HT1080 (cell line): ENCODE measurements around the gene EPDR1. TPM values are rescaled to one million over a fixed set of nuclear protein-coding genes. Genes with fewer than 3 reads are reported as not detected.

ENCODE experiments used
- DNase-seq: peaks from one replicate; pipeline ENCODE4 v3.0.0-alpha.2; 2015; ENCODE audit warnings: low read depth
- total RNA-seq: library from RNA; depleted of rRNA; stranded (reverse); fragments of >200 nt; shearing (Covaris generic); gene quantifications from 2 replicates; pipeline ENCODE4 v1.2.3, GENCODE V29; 2014; rRNA removed

Gene EPDR1
- total RNA-seq, 1 experiment from 2014 or later = 48.6 TPM

DNA sequence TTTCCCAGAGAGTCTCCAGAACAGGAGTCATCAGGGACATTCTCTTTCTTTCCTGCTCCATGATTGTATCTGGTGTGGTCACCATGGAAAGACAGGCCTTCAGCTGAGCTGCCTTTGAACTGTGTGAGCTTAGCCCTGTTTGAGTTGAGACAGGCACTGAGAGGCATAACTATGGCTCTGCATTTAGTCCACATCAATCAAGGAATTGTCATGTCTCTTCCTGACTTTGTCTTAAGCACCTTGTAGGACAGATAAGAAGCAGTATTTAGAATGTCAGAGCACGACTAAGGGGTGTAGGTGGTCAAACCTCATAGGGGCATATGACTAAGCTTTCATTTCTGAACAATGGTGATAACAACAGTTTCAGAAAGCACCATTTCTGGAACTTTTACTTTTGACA lies 53.5 kb downstream of the EPDR1 start:
- no peak for DNase-seq

DNA sequence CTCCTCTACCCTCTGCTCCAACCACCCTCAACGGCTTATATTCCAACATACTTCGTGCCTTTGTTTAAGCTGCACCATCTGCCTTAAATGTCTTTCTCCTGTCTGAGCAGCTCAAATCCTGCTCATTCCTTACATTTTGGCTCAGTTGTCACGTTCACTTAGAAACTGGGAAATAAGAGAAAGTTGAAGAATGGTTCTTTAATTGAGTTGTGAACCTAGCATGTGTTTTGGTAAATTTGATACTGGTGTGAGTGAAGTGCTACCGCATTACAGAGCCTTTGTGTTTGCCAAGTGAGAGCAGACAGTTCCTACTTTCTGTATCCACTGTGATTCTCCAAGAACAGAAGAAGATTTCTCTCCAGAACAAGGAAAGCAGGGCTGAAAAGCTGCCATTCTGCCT lies 54.3 kb downstream of the EPDR1 start:
- DNase-seq = no peak

DNA sequence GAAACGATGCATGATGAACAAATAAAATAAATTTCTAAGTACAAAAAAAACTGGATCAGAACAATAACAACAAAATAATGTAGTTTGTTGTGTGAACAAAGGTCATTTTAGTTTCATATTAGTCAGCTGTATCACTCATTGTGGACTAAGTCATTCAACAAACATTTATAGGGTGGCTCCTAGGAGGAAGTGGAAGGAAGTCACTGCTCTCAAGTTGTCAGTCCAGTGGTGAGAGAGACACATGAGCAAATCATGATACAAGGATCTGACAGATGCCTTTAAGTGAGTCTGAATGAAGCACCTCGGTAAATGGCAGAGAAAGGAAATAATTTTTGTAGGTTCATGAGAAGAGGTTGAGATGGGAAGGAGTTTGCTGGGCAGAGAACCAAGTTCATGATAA lies 56.8 kb downstream of the EPDR1 start:
- DNase-seq = peak; percentile 21

DNA sequence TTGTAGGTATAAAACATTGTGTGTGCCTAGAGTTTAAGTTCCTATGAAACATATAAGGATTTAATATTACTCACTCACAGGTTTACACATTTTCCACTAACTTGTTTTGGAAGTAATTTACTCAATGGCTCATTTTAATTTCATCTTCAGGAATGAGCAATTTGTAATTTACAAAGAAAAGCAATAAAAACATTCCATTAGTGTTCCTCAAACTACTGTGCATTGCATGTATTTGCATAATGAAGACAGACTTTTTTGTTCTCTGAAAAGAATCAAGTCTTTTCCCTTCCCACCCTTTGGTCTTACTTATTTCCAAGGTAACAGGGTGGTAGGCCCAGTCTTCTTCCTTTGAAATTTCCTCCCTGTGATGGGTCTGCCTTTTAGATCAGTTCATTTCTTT lies 61.2 kb downstream of the EPDR1 start:
- DNase-seq = no peak

DNA sequence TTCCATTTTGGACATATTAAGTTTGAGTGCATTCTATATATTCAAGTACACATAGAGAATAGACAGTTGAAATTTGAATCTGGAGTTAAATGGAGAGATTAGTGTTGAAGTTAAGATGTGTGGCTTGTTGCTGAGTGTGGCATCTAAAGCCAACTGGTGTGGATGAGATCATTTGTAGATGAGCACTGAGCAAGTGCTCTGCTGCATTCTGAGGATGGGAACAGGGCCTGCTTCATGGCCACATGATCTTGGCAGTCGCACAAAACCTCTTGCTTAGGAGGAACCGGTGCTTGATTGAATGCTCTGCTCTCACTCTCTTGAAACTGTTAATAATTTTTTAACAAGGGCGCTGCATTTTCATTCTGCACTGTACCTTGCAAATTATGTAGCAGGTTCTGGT lies 62.0 kb downstream of the EPDR1 start:
- DNase-seq = no peak

DNA sequence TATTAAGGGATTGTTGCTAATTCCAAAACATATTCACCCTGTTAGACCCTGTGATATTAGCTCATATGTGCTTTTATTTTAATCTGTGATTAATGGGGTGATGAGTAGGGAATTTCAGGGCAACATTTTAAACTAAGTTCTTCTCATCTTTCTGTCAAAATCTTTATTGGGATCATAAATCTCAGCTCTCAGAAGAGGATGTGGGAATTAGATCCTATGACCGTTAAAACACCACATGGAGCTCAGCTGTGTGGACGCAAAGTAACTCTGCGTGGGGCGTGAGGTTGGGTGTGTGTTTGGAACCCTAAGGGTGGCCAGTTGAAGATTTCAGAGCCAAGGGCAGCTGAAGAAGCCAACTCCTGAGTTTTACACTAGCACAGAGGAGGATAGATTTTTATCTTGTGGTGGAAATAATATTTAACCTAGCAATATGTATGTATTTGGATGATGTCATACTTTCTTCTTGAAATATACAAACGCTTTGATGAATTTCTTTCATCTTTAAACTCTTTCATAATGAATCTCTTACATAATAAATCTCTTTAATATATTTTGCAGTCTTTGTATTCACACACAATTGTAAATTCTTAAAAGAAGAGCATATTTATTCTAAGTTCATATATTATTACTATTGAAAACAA lies 64.4 kb downstream of the EPDR1 start:
- DNase-seq = no peak

DNA sequence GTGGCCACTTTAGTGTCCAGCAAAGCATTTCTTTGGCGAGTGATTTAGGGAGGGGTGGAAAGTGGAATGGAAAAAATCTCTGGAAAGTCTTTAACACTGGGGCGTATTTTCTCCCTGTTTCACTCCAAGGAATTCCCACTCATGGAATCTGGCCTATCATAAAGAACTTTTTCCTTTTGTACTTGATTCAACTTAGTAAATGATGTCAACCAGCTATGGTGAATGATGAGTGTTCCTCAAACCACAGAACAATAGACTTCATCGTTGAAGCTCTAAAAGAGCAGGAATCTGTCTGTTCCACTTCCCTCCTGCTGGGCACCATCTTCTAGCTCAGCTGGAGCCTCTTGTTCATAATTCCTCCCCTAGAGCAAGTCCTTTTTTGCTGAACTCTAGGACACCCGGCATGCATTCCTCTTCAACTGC lies 66.5 kb downstream of the EPDR1 start:
- peak; percentile 21 for DNase-seq

DNA sequence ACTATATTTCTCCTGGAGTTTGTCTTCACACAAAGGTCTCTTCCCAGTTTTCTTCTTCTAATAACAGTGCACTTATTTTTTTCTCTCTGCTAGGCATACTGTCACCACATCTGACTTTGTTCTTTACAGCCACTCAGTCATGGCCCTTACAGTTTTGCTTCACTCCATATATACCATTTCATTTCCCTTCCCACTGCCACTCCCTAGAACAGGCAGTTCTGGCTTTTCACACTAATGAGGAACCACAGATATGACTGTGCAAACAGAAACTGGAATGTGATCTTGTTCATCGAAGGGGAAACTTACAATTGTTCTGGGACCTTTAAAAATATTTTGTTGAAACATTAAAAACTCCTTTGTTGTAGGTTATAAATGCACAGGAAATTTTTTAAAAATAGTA lies 67.3 kb downstream of the EPDR1 start:
- DNase-seq = peak; percentile 17

DNA sequence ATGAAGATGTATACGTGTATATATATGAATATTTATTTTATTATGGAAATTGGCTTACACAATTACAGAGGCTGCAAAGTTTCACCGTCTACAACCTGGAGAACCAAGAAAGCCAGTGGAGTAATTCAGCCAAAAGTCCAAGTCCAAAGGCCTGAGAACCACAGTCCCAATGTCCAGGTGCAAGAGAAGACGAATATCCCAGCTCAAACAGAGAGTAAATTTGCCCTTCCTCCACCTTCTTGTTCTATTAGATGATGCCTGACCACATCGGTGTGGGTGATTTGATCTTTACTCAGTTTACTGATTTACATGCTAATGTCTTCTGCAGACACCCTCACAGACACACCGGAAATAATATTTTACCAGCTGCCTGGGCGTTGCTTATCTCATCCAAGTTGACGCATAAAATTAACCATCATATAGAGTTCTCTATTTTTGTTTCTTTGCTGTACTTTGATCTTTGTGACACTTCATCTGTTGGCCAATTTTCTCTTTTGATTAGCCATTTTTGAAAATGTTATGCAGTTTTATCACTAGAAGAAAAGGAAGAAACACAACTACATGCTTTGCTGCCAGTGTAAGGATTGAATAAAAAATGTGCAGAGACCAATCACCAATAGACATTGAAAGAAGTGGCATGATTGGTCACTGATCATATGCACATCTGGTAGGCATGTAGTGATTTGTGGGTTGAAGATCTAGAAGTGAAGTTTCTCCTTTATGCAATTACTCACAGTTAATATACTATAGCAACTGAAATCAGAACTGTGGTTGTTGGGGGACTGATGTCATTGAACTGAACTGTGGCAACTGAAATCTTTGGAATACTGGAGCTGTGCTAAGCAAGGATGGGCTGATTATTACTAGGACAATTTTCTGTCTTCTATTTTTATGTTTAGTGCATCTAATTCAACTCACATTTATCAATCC lies 68.5 kb downstream of the EPDR1 start:
- DNase-seq = no peak

DNA sequence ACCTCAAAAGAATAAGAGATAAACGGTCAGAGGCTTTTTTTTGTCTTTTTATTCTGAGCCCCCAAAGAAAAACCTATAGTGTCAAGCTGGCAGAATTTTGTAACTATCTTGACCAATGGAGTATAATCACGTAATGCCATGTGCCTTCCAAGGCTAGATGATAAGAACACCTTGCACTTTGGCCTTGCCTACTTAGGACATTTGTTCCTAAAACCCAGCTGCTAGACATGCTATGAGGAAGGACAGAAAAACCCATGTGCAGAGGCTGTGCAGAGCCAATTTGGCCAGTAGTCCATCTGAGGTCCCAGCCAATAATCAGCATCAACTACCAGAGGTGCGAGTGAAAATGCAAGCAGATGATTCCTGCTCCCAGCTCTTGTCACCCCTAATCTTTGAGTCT lies 69.9 kb downstream of the EPDR1 start:
- no peak for DNase-seq

DNA sequence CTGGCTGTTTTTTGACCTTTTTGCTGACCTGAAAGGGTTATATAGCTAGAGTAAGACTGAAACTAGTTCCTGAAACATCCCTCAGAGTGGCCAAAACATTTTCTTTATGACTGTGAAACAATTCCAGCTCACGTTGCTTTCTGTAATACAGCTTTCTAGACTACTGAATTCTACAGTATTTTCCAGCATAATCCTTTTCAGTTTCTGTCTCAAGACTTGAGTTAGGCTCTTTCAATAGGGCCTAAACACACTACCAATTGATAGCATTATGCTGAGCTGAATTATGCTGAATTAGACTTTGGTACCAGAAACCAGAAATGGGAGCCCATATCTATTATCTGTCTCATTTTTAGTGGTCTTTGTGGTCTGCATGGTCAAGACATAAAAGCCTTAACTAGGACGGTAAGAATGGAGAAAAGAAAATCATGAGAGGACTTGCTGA lies 72.6 kb downstream of the EPDR1 start:
- DNase-seq = no peak

DNA sequence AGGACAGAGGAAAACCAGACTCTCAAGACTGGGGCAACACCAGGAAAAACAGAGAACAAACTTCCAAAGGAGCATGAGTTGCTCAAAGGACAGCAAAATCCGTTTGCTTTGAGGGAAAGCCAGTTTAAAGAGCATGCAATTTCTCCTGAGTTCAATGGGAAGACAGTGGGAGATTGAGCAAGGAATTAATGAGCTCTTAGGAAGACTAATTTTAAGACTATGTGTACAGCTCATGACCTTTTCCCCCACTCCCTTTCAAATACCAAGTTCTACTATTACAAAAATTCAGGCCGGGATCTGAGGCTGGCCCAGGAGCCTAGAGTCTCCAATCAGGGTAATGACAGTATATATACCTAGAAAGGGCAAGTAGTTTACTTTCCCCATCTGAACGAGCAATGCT lies 79.2 kb downstream of the EPDR1 start:
- no peak for DNase-seq

DNA sequence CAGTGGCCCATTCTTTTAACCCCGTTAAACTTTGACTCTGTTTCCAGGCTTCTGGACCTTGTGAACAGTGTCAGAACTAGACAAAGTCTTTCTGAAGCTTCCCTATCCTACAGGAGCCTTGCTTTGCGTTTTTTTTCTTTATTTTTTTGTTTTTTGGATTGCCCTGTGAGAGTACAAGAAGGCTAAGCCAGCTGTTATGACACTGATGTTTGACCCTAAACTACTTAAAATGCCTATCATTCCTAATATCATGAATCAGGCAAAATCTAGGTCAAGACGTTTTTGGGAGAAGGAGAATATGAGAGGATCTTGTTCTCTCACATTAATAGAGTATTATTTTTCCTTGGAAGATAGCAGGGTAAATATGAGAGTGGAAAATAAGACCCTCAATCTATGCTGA lies 79.8 kb downstream of the EPDR1 start:
- no peak for DNase-seq

Other genes with a start within 250 kb of the EPDR1 start
- not detected in 2 replicates for gene GPR141, start 236.9 kb upstream of the EPDR1 start, total RNA-seq
- gene NME8, start 72.0 kb upstream of the EPDR1 start, total RNA-seq = not detected in 2 replicates
- 0.03 TPM in 1 of 2 replicates, not detected in the other for gene SFRP4, start 3.8 kb upstream of the EPDR1 start, total RNA-seq